Measurements from ENCODE around the gene DMPK. TPM values are rescaled to one million over a fixed set of nuclear protein-coding genes. Genes with fewer than 3 reads are reported as not detected.

Gene DMPK
- polyA plus RNA-seq, 1 donor from 2014 or later = 34.3 TPM

DNA sequence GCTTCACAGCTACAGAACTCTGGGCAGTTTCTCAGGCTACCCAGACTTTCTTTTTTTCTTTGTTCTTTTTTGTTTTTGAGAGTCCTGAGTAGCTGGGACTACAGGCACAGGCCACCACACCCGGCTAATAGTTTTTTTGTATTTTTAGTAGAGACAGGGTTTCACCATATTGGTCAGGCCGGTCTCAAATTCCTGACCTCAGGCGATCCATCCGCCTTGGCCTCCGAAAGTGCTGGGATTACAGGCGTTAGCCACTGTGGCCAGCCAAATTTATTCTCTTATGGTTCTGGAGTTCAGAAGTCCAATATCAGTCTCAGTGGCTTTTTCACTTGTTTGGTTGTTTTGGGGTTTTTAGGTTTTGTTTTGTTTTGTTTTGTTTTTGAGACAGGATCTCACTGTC lies 36.7 kb downstream of the DMPK start:
- no peak overlapping the region for H3K9ac ChIP-seq (ENCODE audit: low read length)
- no peaks in the 10 kb centered on the region for H3F3A ChIP-seq (ENCODE audit: insufficient read depth, low read length, poor library complexity, severe bottlenecking)
- H3K36me3 ChIP-seq (ENCODE audit: insufficient read depth, low read length) = no peaks in the 10 kb centered on the region
- H2AFZ ChIP-seq (ENCODE audit: low read depth, low read length) = no peak overlapping the region
- H3K79me2 ChIP-seq (replicated peaks; ENCODE audit: insufficient read depth, low read length) = no peaks in the 10 kb centered on the region
- TF ChIP-seq EP300 (conservative IDR thresholded peaks at IDR 0.05; ENCODE audit: poor library complexity, severe bottlenecking) (no peak), TAF1 (IDR thresholded peaks at IDR 0.05; ENCODE audit: low read depth) (no peak), RAD21 (conservative IDR thresholded peaks at IDR 0.05) (no peak), POLR2AphosphoS5 (IDR thresholded peaks at IDR 0.05) (no peak), MXI1 (conservative IDR thresholded peaks at IDR 0.05; ENCODE audit: poor library complexity, severe bottlenecking) (no peak), EZH2 (IDR thresholded peaks at IDR 0.05; ENCODE audit: borderline replicate concordance, insufficient read depth, low read length, poor library complexity, severe bottlenecking) (no peak), SMC3 (conservative IDR thresholded peaks at IDR 0.05; ENCODE audit: poor library complexity) (no peak)
- TF ChIP-seq, protein P1, sequence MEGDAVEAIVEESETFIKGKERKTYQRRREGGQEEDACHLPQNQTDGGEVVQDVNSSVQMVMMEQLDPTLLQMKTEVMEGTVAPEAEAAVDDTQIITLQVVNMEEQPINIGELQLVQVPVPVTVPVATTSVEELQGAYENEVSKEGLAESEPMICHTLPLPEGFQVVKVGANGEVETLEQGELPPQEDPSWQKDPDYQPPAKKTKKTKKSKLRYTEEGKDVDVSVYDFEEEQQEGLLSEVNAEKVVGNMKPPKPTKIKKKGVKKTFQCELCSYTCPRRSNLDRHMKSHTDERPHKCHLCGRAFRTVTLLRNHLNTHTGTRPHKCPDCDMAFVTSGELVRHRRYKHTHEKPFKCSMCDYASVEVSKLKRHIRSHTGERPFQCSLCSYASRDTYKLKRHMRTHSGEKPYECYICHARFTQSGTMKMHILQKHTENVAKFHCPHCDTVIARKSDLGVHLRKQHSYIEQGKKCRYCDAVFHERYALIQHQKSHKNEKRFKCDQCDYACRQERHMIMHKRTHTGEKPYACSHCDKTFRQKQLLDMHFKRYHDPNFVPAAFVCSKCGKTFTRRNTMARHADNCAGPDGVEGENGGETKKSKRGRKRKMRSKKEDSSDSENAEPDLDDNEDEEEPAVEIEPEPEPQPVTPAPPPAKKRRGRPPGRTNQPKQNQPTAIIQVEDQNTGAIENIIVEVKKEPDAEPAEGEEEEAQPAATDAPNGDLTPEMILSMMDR (IDR thresholded peaks at IDR 0.05; ENCODE audit: poor library complexity, severe bottlenecking) = no peak
- TF ChIP-seq, protein P2, sequence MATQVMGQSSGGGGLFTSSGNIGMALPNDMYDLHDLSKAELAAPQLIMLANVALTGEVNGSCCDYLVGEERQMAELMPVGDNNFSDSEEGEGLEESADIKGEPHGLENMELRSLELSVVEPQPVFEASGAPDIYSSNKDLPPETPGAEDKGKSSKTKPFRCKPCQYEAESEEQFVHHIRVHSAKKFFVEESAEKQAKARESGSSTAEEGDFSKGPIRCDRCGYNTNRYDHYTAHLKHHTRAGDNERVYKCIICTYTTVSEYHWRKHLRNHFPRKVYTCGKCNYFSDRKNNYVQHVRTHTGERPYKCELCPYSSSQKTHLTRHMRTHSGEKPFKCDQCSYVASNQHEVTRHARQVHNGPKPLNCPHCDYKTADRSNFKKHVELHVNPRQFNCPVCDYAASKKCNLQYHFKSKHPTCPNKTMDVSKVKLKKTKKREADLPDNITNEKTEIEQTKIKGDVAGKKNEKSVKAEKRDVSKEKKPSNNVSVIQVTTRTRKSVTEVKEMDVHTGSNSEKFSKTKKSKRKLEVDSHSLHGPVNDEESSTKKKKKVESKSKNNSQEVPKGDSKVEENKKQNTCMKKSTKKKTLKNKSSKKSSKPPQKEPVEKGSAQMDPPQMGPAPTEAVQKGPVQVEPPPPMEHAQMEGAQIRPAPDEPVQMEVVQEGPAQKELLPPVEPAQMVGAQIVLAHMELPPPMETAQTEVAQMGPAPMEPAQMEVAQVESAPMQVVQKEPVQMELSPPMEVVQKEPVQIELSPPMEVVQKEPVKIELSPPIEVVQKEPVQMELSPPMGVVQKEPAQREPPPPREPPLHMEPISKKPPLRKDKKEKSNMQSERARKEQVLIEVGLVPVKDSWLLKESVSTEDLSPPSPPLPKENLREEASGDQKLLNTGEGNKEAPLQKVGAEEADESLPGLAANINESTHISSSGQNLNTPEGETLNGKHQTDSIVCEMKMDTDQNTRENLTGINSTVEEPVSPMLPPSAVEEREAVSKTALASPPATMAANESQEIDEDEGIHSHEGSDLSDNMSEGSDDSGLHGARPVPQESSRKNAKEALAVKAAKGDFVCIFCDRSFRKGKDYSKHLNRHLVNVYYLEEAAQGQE (IDR thresholded peaks at IDR 0.05; ENCODE audit: borderline replicate concordance) = no peak
- no peak overlapping the region for H3K27ac ChIP-seq (ENCODE audit: low read length)
- no peak overlapping the region for H3K4me3 ChIP-seq (ENCODE audit: low read length)
- no peak overlapping the region for H3K4me2 ChIP-seq (ENCODE audit: low read length)
- no peaks in the 10 kb centered on the region for H3K27me3 ChIP-seq (ENCODE audit: insufficient read depth, low read depth, low read length)
- no peaks in the 10 kb centered on the region for H4K20me1 ChIP-seq (ENCODE audit: insufficient read depth)
- no peaks in the 10 kb centered on the region for H3K9me3 ChIP-seq (ENCODE audit: low read length)
- no peaks in the 10 kb centered on the region for H3K9me2 ChIP-seq (ENCODE audit: insufficient read depth, low read length)

DNA sequence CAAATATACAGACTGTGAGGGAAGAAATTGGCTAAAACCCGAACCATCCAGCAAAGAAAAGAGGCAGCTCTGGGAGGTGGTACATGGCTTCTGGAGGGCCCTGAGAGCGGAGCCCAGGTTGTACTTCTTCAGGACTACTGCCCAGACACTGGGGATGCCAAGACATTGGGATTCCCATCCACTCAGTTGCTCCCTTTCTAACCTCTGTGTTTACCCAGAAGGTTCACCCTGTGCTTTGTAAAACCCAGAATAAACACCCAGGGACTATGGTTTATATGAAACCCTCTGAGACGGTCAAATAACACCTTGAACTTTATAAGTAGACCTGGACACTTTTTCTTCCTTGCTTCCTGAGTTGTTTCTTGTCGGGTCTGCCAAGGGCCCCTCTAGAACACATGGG lies 39.3 kb downstream of the DMPK start:
- Histone ChIP-seq H3K9me3 (ENCODE audit: low read length) (no peaks in the 10 kb centered on the region), H3F3A (ENCODE audit: insufficient read depth, low read length, poor library complexity, severe bottlenecking) (no peaks in the 10 kb centered on the region), H3K27ac (ENCODE audit: low read length) (no peak overlapping the region), H3K79me2 (replicated peaks; ENCODE audit: insufficient read depth, low read length) (no peaks in the 10 kb centered on the region), H3K4me3 (ENCODE audit: low read length) (no peak overlapping the region), H3K9ac (ENCODE audit: low read length) (no peak overlapping the region), H4K20me1 (ENCODE audit: insufficient read depth) (no peaks in the 10 kb centered on the region), H3K36me3 (ENCODE audit: insufficient read depth, low read length) (no peaks in the 10 kb centered on the region), H3K9me2 (ENCODE audit: insufficient read depth, low read length) (no peaks in the 10 kb centered on the region), H3K4me2 (ENCODE audit: low read length) (no peak overlapping the region), H2AFZ (ENCODE audit: low read depth, low read length) (no peak overlapping the region), H3K27me3 (ENCODE audit: insufficient read depth, low read depth, low read length) (no peaks in the 10 kb centered on the region)
- TF ChIP-seq, protein P2 (IDR thresholded peaks at IDR 0.05; ENCODE audit: borderline replicate concordance) = no peak
- TF ChIP-seq EZH2 (IDR thresholded peaks at IDR 0.05; ENCODE audit: borderline replicate concordance, insufficient read depth, low read length, poor library complexity, severe bottlenecking) (no peak), RAD21 (conservative IDR thresholded peaks at IDR 0.05) (no peak), POLR2AphosphoS5 (IDR thresholded peaks at IDR 0.05) (no peak), SMC3 (conservative IDR thresholded peaks at IDR 0.05; ENCODE audit: poor library complexity) (no peak), MXI1 (conservative IDR thresholded peaks at IDR 0.05; ENCODE audit: poor library complexity, severe bottlenecking) (no peak), EP300 (conservative IDR thresholded peaks at IDR 0.05; ENCODE audit: poor library complexity, severe bottlenecking) (no peak), TAF1 (IDR thresholded peaks at IDR 0.05; ENCODE audit: low read depth) (no peak)
- TF ChIP-seq, protein P1 (IDR thresholded peaks at IDR 0.05; ENCODE audit: poor library complexity, severe bottlenecking) = no peak

All from neural cell (in vitro differentiated cells).